Neural cell (in vitro differentiated cells): ENCODE measurements around the gene NPEPPS.

Source experiments
- EZH2 ChIP-seq: fragments of 200-600, 300-800 bp; shearing (Covaris generic), sonication (generic); IDR thresholded peaks from 2 replicates; pipeline ENCODE4 v1.6.1; 2014; ENCODE audit warnings: antibody characterized with exemption, low read length, borderline replicate concordance, mild to moderate bottlenecking; ENCODE audit not compliant: insufficient read depth, poor library complexity, severe bottlenecking
- POLR2AphosphoS5 ChIP-seq: IDR thresholded peaks from 2 replicates; pipeline ENCODE4 v1.6.1; 2012
- SMC3 ChIP-seq: fragments of 450-650 bp; conservative IDR thresholded peaks from 2 replicates; pipeline ENCODE4 v1.6.1; 2014; ENCODE audit warnings: antibody characterized with exemption, mild to moderate bottlenecking, moderate library complexity; ENCODE audit not compliant: poor library complexity
- TAF1 ChIP-seq: IDR thresholded peaks from 2 replicates; pipeline ENCODE4 v1.6.1; 2012; ENCODE audit warnings: low read depth
- TF ChIP-seq, protein P1 (sequence below): fragments of 450-650 bp; IDR thresholded peaks from 2 replicates; pipeline ENCODE4 v1.5.1; 2014; ENCODE audit warnings: antibody characterized with exemption, mild to moderate bottlenecking, moderate library complexity; ENCODE audit not compliant: poor library complexity, severe bottlenecking
- TF ChIP-seq, protein P2 (sequence below): IDR thresholded peaks from 2 replicates; pipeline ENCODE4 v1.6.1; 2012; ENCODE audit warnings: borderline replicate concordance

DNA sequence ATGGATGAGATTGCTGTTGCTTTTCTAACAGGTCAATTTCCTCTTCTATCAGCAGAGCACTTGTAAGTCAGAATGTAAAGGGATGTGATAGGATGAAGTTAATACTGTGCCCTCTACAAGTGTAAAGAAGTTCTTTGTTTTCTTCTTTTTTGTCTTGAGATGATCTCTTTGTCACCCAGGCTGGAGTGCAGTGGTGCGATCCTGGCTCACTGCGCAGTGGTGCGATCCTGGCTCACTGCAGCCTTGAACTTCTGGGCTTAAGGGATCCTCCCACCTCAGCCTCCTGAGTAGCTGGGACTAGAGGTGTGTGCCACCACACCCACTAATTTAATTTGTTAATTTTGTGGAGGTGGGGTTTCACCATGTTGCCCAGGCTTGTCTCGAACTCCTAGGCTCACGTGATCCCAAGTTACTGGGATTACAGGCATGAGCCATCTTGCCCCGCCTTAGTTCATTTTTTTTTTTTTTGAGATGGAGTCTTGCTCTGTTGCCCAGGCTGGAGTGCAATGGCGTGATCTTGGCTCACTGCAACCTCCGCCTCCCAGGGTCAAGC is 97.2 kb downstream of the NPEPPS start:
- TF ChIP-seq, protein P1, sequence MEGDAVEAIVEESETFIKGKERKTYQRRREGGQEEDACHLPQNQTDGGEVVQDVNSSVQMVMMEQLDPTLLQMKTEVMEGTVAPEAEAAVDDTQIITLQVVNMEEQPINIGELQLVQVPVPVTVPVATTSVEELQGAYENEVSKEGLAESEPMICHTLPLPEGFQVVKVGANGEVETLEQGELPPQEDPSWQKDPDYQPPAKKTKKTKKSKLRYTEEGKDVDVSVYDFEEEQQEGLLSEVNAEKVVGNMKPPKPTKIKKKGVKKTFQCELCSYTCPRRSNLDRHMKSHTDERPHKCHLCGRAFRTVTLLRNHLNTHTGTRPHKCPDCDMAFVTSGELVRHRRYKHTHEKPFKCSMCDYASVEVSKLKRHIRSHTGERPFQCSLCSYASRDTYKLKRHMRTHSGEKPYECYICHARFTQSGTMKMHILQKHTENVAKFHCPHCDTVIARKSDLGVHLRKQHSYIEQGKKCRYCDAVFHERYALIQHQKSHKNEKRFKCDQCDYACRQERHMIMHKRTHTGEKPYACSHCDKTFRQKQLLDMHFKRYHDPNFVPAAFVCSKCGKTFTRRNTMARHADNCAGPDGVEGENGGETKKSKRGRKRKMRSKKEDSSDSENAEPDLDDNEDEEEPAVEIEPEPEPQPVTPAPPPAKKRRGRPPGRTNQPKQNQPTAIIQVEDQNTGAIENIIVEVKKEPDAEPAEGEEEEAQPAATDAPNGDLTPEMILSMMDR = no peak
- TF ChIP-seq EZH2 (no peak), TAF1 (no peak), POLR2AphosphoS5 (no peak), SMC3 (no peak)
- TF ChIP-seq, protein P2, sequence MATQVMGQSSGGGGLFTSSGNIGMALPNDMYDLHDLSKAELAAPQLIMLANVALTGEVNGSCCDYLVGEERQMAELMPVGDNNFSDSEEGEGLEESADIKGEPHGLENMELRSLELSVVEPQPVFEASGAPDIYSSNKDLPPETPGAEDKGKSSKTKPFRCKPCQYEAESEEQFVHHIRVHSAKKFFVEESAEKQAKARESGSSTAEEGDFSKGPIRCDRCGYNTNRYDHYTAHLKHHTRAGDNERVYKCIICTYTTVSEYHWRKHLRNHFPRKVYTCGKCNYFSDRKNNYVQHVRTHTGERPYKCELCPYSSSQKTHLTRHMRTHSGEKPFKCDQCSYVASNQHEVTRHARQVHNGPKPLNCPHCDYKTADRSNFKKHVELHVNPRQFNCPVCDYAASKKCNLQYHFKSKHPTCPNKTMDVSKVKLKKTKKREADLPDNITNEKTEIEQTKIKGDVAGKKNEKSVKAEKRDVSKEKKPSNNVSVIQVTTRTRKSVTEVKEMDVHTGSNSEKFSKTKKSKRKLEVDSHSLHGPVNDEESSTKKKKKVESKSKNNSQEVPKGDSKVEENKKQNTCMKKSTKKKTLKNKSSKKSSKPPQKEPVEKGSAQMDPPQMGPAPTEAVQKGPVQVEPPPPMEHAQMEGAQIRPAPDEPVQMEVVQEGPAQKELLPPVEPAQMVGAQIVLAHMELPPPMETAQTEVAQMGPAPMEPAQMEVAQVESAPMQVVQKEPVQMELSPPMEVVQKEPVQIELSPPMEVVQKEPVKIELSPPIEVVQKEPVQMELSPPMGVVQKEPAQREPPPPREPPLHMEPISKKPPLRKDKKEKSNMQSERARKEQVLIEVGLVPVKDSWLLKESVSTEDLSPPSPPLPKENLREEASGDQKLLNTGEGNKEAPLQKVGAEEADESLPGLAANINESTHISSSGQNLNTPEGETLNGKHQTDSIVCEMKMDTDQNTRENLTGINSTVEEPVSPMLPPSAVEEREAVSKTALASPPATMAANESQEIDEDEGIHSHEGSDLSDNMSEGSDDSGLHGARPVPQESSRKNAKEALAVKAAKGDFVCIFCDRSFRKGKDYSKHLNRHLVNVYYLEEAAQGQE = no peak
